ENCODE results near the gene SLC25A24. TPM values are rescaled to one million over a fixed set of nuclear protein-coding genes. Genes with fewer than 3 reads are reported as not detected.
"Not testable (repeated sequence)": the region's sequence is repeated elsewhere in the genome, so short reads cannot be mapped to it uniquely, and the experiment has no call there.

Gene SLC25A24
- total and polyA plus RNA-seq, 9 of the 15 experiments (the other 6 are each of a cell fraction or from before 2014, with no cell fraction given) = 6.9 to 34.9 (median 25.4) TPM

- peak; percentile 69; the same call in 1 of the 2 replicates for TF ChIP-seq REST (IDR thresholded peaks at IDR 0.05; ENCODE audit: borderline replicate concordance)
- not testable (repeated sequence) for TF ChIP-seq REST (CRISPR knock-in tag; IDR thresholded peaks at IDR 0.05; ENCODE audit: low read depth)
- 0 out of 2 replicates have a peak, but pooled peaks have one; percentile 49 for TF ChIP-seq ARID2 (IDR thresholded peaks at IDR 0.05)
- TF ChIP-seq CTCF (IDR thresholded peaks at IDR 0.05 in 2 of 3, conservative IDR thresholded peaks at IDR 0.05 in 1 of 3; ENCODE audit: insufficient read depth in 2 of 3, low read depth in 1 of 3, low read length in 3 of 3) = peak; percentile 42 to 73 (median 61); a peak in 5 of 6 replicates
- TF ChIP-seq ZNF384 (IDR thresholded peaks at IDR 0.05; ENCODE audit: low read depth, low read length) = peak; percentile 92
- TF ChIP-seq ZNF316 (IDR thresholded peaks at IDR 0.05) = peak; percentile 27; the same call in 1 of the 2 replicates
- TF ChIP-seq SMC3 (conservative IDR thresholded peaks at IDR 0.05; ENCODE audit: insufficient read depth, low read depth, low read length) = peak; percentile 38; the same call in 1 of the 2 replicates
- TF ChIP-seq RAD21 (CRISPR knock-in tag; conservative IDR thresholded peaks at IDR 0.05 in 1 of 2, IDR thresholded peaks at IDR 0.05 in 1 of 2) = peak; percentile 51 to 73
Observed at GRCh38 chr1:108214641-108215465, 14.7 kb upstream of the SLC25A24 start (continued).

All from K562 (cell line).